Fibroblast of peridontal ligament (primary cell): ENCODE data around the gene DPYD.
A peak's percentile ranks its signal among the peaks of the same experiment; 100 is the strongest.

ENCODE experiments used
- DNase-seq: peaks from one replicate; pipeline ENCODE4 v3.0.0-alpha.2; 2010; ENCODE audit errors: extremely low read depth

DPYD gene

GRCh38 chr1:97693601-97694000 lies 227.2 kb downstream of the DPYD start:
- DNase-seq = peak; percentile 61

GRCh38 chr1:97691325-97691724 lies 229.5 kb downstream of the DPYD start:
- DNase-seq = no peak

DNA sequence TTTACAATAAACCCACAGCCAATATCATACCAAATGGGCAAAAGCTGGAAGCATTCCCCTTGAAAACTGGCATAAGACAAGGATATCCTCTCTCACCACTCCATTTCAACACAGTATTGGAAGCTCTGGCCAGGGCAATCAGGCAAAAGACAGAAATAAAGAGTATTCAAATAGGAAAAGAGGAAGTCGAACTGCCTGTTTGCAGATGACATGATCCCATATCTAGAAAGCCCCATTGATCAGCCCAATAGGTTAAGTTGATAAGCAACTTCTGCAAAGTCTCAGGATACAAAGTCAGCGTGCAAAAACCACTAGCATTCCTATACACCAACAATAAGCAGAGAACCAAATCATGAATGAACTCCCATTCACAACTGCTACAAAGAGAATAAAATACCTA lies 235.5 kb downstream of the DPYD start:
- DNase-seq = no peak

DNA sequence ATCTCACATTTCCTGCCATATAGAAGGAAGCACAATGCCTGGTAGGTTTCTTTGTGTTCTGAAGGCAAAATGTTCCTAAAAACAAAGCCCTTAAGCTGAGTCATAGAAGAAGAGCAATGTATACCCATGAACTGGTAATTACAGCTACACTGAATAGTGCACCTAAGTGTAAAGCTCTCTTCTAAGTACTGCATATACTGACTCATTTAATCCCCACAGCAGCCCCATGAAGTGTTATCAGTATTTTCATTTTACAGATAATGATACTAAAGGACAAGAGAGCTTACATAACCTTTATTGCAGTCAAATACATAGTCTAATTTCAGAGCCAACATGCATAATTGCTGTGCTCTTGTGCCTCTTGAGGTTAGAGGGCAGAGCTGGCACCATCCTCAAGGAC lies 239.9 kb downstream of the DPYD start:
- no peak for DNase-seq

GRCh38 chr1:97680470-97680869 lies 240.4 kb downstream of the DPYD start:
- DNase-seq = no peak

GRCh38 chr1:97677702-97678101 lies 243.1 kb downstream of the DPYD start:
- no peak for DNase-seq

GRCh38 chr1:97674517-97674916 lies 246.3 kb downstream of the DPYD start:
- no peak for DNase-seq

DNA sequence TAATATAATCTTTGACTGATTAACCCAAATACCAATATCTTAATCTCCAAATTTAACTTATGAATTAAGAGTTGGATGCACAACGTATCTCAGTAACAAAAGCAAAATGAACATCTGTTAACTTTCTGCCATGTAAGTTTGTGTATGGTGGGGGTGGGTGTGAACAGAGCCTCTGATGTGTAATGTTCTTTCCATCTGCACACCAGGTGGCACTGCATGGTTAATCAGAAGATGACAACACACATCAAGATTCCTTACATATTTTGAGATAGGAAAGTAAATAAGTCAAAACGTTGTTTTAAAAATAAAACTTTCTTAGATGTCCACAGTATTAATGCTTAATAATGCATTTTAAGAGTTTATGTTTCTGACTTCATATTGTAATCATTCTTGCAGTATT lies 251.9 kb downstream of the DPYD start:
- peak; percentile 18 for DNase-seq

DNA sequence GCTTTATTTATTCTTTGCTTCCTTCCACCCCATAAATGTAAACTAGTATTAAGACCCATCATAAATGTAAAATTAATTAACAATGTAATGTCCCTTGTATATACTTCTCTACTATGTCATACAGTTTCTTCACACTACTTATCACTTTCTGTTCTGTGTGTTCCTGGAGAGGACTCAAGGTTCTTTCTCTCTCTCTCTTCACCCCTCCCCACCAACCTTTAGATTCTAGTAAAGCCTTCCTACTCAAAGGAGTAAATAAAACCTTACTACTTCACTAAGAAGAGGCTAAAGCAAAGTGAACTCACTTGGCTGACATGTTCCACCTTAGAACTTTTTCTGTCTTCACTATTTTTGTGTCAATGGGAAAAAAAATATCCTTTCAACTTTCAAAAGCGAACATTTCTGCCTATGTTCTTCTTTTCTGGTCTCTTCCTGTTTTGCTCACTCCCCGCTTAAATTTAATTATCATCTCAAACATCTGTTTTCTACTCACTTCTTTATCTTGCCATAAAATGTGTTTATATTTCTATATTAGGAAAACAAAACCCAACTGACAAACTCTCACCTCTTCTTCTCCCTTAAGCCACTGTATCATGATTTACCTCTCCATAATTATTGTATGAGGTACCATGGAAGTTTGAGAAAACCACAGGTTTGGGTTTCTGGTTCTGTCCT lies 260.3 kb downstream of the DPYD start:
- DNase-seq = no peak

DNA sequence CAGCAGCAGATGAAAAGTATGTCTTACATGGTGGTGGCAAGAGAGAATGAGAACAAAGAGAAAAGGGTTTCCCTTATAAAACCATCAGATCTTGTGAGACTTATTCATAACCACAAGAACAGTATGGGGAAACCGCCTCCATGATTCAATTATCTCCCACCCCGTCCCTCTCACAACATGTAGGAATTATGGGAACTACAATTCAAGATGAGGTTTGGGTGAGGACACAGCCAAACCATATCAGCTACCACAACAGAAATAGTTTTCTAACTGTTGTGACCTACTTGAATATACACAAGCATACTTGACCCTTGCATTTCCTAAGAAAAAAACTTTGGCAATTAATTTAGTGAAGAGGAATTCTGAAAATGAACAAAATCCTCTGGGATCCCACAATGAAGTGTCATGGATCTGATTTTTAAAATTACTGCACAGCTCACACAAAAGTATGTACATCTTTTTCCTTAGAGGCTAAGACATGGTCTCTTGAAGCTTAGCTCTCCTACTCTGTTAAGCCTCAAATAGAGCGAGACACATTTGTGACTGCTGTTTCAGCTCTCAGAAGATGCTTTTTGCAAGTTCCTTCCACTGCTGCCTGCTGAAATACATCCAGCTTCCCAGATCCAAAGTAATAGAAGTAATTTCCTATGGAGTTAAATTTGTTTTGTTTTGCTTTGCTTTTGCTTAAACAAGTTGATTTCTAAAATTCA lies 265.8 kb downstream of the DPYD start:
- DNase-seq = peak; percentile 78

DNA sequence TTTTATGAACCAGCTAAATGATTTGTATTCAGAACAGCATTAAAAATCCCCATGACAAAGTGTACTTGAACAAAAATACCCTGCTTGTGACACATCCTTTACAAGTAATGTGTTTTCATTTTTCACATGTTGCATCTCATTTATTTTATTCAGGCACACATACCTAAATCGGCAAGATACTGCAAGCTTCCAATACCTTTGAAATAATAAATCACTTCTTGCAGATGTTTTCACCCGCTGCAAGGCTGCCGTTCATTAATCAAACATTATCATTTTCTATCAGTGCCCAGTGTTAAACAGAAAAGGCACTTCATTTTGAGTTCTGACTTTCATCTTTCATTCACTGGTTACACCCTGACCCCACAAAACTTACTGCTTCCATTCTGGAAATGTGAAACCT lies 269.6 kb downstream of the DPYD start:
- no peak for DNase-seq

DNA sequence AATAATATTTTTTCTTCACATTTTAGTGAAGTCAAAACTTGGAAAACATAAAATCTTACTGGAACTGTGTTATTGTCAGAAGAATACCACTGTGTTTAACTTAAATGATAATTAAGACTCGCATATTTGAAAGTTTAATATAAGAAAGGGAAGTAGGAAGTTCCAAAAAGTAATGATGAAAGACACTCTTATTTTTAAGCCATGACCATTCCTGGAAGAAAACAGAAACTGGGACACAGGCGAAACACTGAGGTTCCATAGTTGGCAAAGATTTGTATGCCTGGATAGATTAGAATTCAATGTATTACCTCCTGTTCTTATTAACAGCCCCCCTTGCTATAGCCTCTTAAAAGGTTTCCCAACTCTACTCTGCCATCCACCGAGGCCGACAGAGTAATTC lies 271.2 kb downstream of the DPYD start:
- DNase-seq = no peak

- DNase-seq = peak; percentile 92
Measured at GRCh38 chr1:97647776-97648175, 273.1 kb downstream of the DPYD start.

DNA sequence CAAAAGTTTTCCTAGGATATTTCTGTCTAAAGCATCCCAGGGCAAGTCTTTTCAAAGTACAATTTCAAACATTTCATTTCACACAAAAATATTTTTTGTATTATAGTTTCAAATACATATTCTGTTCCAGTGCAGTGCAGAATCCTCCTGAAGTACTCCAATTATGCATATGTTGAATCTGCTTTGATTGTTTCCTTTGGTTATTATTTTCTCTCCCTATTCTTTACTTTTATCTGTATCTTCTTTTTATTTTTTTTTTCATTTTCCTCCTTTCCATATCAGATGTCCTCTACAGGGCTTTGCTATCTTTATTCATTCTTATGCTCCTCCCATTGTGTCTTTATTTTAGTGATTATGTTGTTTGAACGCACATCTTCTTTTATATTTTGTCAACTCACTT lies 274.8 kb downstream of the DPYD start:
- no peak for DNase-seq

DNA sequence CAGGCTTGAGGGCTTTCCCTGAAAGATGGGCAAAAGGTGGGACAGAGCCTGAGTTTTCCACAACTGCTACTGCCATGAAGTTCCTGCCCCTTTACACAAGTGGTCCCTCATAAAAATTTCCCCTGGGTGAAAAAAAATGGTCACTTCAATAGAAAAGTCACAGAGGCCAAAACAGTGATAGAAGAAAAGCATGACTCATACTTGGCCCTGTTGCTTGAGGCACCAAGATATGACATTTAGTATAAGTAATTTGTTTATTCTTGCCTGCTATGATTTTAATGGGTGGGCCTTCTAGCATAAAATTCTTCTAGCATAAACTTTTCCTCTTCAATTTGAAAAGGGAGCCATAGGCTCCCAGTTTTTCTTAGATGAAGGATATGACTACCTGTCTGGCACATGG lies 280.2 kb downstream of the DPYD start:
- DNase-seq = no peak

- peak; percentile 43 for DNase-seq
Measured at GRCh38 chr1:97636941-97637340, 283.9 kb downstream of the DPYD start.

DNA sequence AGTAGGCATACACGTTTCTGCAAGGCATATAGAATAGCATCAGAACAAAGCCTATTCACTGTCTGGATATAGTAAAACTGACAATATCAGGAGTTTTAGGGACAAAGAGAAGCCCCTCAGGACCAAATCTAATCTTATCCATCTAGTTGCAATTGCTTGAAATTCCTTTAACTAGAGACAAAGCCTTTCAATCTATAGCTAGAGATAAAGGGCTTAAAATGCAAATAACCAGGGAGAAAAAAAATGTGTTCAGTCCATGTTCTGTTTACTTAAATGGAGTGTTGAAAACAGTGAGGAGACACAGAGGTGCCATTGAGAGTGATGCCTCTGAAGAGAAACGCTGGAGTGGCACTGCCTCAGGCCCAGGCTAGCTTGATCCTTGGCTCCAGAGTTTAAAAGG lies 286.1 kb downstream of the DPYD start:
- no peak for DNase-seq

GRCh38 chr1:97632776-97633175 lies 288.1 kb downstream of the DPYD start:
- peak; percentile 18 for DNase-seq

- DNase-seq = no peak
Measured at GRCh38 chr1:97632075-97632474, 288.8 kb downstream of the DPYD start.

- no peak for DNase-seq
Measured at GRCh38 chr1:97630948-97631347, 289.9 kb downstream of the DPYD start.

DNA sequence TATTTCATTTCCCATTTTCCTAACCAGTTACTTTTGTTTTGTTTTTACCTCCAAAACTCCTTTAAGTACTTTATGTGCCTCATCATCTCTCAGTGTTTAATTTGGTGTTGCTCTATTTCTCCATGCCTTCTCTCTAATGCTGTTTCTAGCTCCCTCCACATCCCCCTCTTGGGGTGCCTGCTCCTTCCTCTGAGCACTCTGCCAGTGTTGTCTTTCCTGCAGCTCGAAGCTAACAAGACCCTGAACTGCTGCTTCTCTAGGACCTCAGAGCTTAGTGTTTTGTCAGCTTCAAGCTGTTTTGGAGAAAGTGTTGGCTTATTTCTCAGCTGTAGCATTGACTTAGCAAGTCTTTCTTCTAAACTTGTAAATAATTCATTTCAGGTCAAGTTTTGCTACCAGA lies 290.6 kb downstream of the DPYD start:
- no peak for DNase-seq

DNA sequence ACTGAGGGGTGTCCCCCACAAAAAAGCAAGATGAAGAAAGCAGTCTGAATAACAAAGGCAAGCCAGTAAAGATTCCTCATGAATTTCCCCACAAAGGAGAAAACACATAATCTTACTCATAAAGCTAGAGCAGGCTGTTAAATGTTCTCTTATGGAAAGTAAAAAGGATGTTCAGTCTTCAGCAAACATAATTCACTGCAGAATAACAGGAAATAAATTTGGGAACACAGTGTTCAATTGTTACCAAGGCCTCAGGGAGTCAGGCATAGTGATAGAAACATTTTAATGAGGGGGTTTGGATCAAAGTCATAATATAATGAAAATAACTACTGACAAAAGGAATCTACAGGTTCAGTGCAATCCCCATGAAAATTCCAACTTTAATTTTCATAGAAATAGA lies 297.6 kb downstream of the DPYD start:
- no peak for DNase-seq

DNA sequence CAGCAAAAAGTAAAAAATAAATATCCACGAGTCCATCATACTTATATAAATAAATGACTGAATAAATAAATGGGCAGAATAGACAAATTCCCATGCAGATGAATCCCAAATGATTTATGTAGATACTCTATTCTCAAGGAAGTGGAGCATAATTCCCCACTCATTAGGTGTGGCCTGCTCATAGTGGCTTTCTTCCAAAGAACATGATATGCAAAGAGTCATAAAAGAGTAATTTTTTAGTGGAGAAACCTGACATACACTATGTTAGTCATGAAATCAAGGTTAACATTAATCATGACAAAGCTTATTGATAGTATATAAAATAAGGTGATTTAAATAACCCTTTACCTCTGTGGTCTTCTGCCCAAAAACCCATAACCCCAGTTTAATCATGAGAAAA lies 298.9 kb downstream of the DPYD start:
- no peak for DNase-seq

DNA sequence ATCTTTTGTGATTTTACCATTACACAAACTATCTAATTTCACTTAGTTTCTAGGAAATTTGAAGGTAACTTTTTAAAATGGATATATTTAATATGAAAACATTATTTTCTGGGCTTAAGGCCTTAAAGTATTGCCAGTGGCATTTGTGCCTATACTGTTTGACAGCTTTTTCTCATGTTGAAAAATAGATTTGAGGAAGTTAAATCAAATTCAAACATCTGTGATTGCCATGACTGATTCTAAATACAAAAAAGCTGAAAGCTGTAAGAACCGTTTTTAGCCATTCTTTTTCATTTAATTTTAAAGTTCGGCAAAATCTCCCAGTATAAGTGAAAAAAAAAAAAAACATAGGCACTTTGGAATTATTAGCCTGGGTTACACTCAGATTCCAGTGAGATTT lies 301.1 kb downstream of the DPYD start:
- no peak for DNase-seq
